ENCODE results near the gene CCL17.
A peak's percentile ranks its signal among the peaks of the same experiment; 100 is the strongest.

- TF ChIP-seq POLR2AphosphoS5 (IDR thresholded peaks at IDR 0.05), result peak; percentile 95
- TF ChIP-seq CTCF (IDR thresholded peaks at IDR 0.05), result peak in 2 of 4 experiments; percentile 27 to 33
Observed at GRCh38 chr16:57447186-57447962, 42.8 kb downstream of the CCL17 start, which contains the start of the genes CIAPIN1 and COQ9.

Data from prostate gland (tissue), 2 donors.